Hematopoietic multipotent progenitor cell treated with erythropoietin and hydrocortisone succinate and interleukin-3 and kit ligand, for 15 days (in vitro differentiated cells): Measurements from ENCODE around the gene ABCA7.

ENCODE experiments used
- DNase-seq: peaks from one replicate; pipeline ENCODE4 v3.0.0-alpha.2; 2015; ENCODE audit warnings: low spot score

The ABCA7 gene

GRCh38 chr19:1070931-1071791 lies 31.3 kb downstream of the ABCA7 start:
- no peak for DNase-seq

- no peak for DNase-seq
Measured at GRCh38 chr19:1072371-1073015, 32.6 kb downstream of the ABCA7 start.

GRCh38 chr19:1073063-1073955 lies 33.4 kb downstream of the ABCA7 start:
- DNase-seq, result no peak

GRCh38 chr19:1073956-1074517 lies 34.1 kb downstream of the ABCA7 start:
- no peak for DNase-seq

- DNase-seq, result peak; percentile 87
Measured at GRCh38 chr19:1074544-1075283, 34.8 kb downstream of the ABCA7 start.

GRCh38 chr19:1076046-1076386 lies 36.1 kb downstream of the ABCA7 start:
- no peak for DNase-seq

- no peak for DNase-seq
Measured at GRCh38 chr19:1076951-1077350, 37.0 kb downstream of the ABCA7 start.

GRCh38 chr19:1079566-1080111 lies 39.7 kb downstream of the ABCA7 start:
- DNase-seq, result no peak

- DNase-seq, result no peak
Measured at GRCh38 chr19:1080360-1081161, 40.7 kb downstream of the ABCA7 start.

- DNase-seq, result no peak
Measured at GRCh38 chr19:1081301-1082164, 41.6 kb downstream of the ABCA7 start.

GRCh38 chr19:1082165-1082927 lies 42.4 kb downstream of the ABCA7 start:
- DNase-seq, result peak; percentile 39

GRCh38 chr19:1082928-1083816 lies 43.3 kb downstream of the ABCA7 start:
- no peak for DNase-seq

GRCh38 chr19:1084024-1084868 lies 44.3 kb downstream of the ABCA7 start:
- DNase-seq, result no peak

GRCh38 chr19:1085053-1085658 lies 45.2 kb downstream of the ABCA7 start:
- no peak for DNase-seq

- no peak for DNase-seq
Measured at GRCh38 chr19:1085676-1086442, 46.0 kb downstream of the ABCA7 start.
